ENCODE results near the gene CELA1. TPM values are rescaled to one million over a fixed set of nuclear protein-coding genes. Genes with fewer than 3 reads are reported as not detected.

CELA1 gene
- total RNA-seq, 4 donors from 2014 or later, result not detected

GRCh38 chr12:51328587-51328986, 17.9 kb downstream of the CELA1 start:
- Histone ChIP-seq H3K4me1 (no peaks in the 10 kb centered on the region), H3K27me3 (no peaks in the 10 kb centered on the region), H3K4me3 (no peak overlapping the region), H3K36me3 (no peaks in the 10 kb centered on the region), H3K27ac (no peak overlapping the region), H3K9me3 (no peaks in the 10 kb centered on the region)
- no peak for TF ChIP-seq CTCF (IDR thresholded peaks at IDR 0.05)
- no peak for TF ChIP-seq POLR2A (IDR thresholded peaks at IDR 0.05)
- intact Hi-C loops (cut with DNase I; ENCODE audit: low total_unique reads), result no loop called here
- DNase-seq, result no peak

GRCh38 chr12:51326698-51327439, 19.6 kb downstream of the CELA1 start:
- TF ChIP-seq POLR2A (IDR thresholded peaks at IDR 0.05) (no peak), CTCF (IDR thresholded peaks at IDR 0.05) (no peak)
- no peak for DNase-seq
- Histone ChIP-seq H3K27ac (no peak overlapping the region), H3K36me3 (no peaks in the 10 kb centered on the region), H3K4me1 (no peaks in the 10 kb centered on the region), H3K27me3 (no peaks in the 10 kb centered on the region), H3K9me3 (no peaks in the 10 kb centered on the region), H3K4me3 (no peak overlapping the region)
- intact Hi-C loops (cut with DNase I; ENCODE audit: low total_unique reads), result no loop called here

GRCh38 chr12:51324953-51325352, 21.5 kb downstream of the CELA1 start:
- Histone ChIP-seq H3K4me3 (no peak overlapping the region), H3K36me3 (no peaks in the 10 kb centered on the region), H3K9me3 (no peaks in the 10 kb centered on the region), H3K4me1 (no peaks in the 10 kb centered on the region), H3K27ac (no peak overlapping the region), H3K27me3 (no peaks in the 10 kb centered on the region)
- TF ChIP-seq POLR2A (IDR thresholded peaks at IDR 0.05) (no peak), CTCF (IDR thresholded peaks at IDR 0.05) (no peak)
- intact Hi-C loops (cut with DNase I; ENCODE audit: low total_unique reads), result no loop called here
- no peak for DNase-seq

- peak in 1 of 2 donors; percentile 18 for DNase-seq
- H3K4me3 ChIP-seq, result no peak within 1 kb of the TSS
- H3K36me3 ChIP-seq, result no peaks in the 10 kb centered on the region
- TF ChIP-seq POLR2A (IDR thresholded peaks at IDR 0.05) (no peak), CTCF (IDR thresholded peaks at IDR 0.05) (no peak)
- H3K9me3 ChIP-seq, result no peaks in the 10 kb centered on the region
- no peaks in the 10 kb centered on the region for H3K4me1 ChIP-seq
- no peak within 1 kb of the TSS for H3K27ac ChIP-seq
- intact Hi-C loops (cut with DNase I; ENCODE audit: low total_unique reads), result no loop called here
- no peaks in the 10 kb centered on the region for H3K27me3 ChIP-seq
Measured at GRCh38 chr12:51323966-51324895, 22.2 kb downstream of the CELA1 start, which contains the start of gene BIN2. BIN2 (minus strand) TSS chr12:51324174; CDS start chr12:51324102, 72 bp downstream.

All from uterus (tissue), 4 donors.